Upper lobe of left lung (tissue), 4 donors: ENCODE data around the gene ZNF248.

Source experiments
- EP300 ChIP-seq, 4 donors: sonication (generic); formaldehyde crosslinking; IDR thresholded peaks; one replicate each; pipeline ENCODE4 v1.5.1; 2017; ENCODE audit warnings: antibody characterized with exemption in 4 of 4, control low read depth in 2 of 4
- POLR2A ChIP-seq, 4 donors: fragments of 450-650 bp; IDR thresholded peaks; one replicate each; pipeline ENCODE4 v1.5.1; 2016 to 2017; ENCODE audit warnings: antibody characterized with exemption in 4 of 4, mild to moderate bottlenecking in 2 of 4
- POLR2AphosphoS5 ChIP-seq, 2 donors: sonication (generic); formaldehyde crosslinking; IDR thresholded peaks; one replicate each; pipeline ENCODE4 v1.5.1; 2017; ENCODE audit warnings: antibody characterized with exemption in 2 of 2
- TF ChIP-seq, protein P1 (sequence below), 6 experiments: fragments of 450-650 bp in 4 of 6; fragments of 200-600 bp in 2 of 6; sonication (generic) in 2 of 6; IDR thresholded peaks; one replicate each; pipeline ENCODE4 v1.5.1; 2016 to 2019; ENCODE audit warnings: antibody characterized with exemption in 6 of 6

DNA sequence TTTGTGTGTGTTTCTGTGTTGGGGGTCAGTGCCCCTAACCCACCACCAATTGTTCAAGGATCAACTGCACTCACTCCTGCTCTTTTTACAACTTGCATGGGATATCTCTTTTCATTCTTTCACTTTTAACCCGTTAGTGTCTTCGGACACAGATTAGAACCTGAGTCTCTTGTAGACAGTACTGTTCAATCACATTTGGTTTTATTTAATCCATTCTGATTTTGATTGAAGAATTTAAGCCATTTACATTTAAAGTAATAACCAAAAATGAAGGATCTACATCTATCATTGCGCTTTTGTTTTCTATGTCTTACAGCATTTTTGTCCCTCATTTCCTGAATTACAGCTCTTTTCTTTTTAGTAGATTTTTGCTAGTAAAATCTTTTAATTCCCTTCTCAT lies 43.6 kb downstream of the ZNF248 start:
- TF ChIP-seq, protein P1, sequence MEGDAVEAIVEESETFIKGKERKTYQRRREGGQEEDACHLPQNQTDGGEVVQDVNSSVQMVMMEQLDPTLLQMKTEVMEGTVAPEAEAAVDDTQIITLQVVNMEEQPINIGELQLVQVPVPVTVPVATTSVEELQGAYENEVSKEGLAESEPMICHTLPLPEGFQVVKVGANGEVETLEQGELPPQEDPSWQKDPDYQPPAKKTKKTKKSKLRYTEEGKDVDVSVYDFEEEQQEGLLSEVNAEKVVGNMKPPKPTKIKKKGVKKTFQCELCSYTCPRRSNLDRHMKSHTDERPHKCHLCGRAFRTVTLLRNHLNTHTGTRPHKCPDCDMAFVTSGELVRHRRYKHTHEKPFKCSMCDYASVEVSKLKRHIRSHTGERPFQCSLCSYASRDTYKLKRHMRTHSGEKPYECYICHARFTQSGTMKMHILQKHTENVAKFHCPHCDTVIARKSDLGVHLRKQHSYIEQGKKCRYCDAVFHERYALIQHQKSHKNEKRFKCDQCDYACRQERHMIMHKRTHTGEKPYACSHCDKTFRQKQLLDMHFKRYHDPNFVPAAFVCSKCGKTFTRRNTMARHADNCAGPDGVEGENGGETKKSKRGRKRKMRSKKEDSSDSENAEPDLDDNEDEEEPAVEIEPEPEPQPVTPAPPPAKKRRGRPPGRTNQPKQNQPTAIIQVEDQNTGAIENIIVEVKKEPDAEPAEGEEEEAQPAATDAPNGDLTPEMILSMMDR (IDR thresholded peaks at IDR 0.05) = no peak
- TF ChIP-seq POLR2A (IDR thresholded peaks at IDR 0.05) (no peak), POLR2AphosphoS5 (IDR thresholded peaks at IDR 0.05) (no peak), EP300 (IDR thresholded peaks at IDR 0.05) (no peak)
